Lower leg skin (tissue), 3 donors: ENCODE data around the gene TRDN.

Source experiments
- POLR2A ChIP-seq, 2 donors: fragments of 450-650 bp; IDR thresholded peaks; one replicate each; pipeline ENCODE4 v1.6.1; 2016 to 2017; ENCODE audit warnings: antibody characterized with exemption in 2 of 2, mild to moderate bottlenecking in 1 of 2, moderate library complexity in 1 of 2
- TF ChIP-seq, protein P1 (sequence below), 3 donors: fragments of 450-650 bp; IDR thresholded peaks; one replicate each; pipeline ENCODE4 v1.5.1; 2016; ENCODE audit warnings: antibody characterized with exemption in 3 of 3, mild to moderate bottlenecking in 3 of 3, moderate library complexity in 2 of 3

DNA sequence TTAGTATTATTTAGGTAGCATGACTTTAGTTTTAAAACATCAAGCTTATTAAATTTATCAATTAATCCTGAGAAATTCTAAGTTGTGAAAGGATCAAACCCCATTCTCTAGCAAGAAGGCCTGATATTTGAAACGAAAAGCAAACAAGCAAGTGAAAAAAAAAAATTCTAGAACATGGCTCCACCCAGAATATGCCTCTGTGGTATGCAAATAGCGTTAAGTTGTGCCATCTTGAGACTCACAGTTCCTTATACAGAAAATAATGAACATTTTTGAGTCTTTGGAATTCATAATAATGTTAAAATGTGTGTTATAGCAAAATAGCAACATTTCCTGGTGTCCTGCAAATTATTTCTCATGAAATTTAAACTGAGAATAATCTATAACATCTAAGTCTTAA lies 42.0 kb downstream of the TRDN start:
- TF ChIP-seq, protein P1, sequence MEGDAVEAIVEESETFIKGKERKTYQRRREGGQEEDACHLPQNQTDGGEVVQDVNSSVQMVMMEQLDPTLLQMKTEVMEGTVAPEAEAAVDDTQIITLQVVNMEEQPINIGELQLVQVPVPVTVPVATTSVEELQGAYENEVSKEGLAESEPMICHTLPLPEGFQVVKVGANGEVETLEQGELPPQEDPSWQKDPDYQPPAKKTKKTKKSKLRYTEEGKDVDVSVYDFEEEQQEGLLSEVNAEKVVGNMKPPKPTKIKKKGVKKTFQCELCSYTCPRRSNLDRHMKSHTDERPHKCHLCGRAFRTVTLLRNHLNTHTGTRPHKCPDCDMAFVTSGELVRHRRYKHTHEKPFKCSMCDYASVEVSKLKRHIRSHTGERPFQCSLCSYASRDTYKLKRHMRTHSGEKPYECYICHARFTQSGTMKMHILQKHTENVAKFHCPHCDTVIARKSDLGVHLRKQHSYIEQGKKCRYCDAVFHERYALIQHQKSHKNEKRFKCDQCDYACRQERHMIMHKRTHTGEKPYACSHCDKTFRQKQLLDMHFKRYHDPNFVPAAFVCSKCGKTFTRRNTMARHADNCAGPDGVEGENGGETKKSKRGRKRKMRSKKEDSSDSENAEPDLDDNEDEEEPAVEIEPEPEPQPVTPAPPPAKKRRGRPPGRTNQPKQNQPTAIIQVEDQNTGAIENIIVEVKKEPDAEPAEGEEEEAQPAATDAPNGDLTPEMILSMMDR (IDR thresholded peaks at IDR 0.05) = no peak
- no peak for TF ChIP-seq POLR2A (IDR thresholded peaks at IDR 0.05)
